Fibroblast of upper back skin (primary cell): ENCODE results near the gene AFAP1.

ENCODE experiments used
- DNase-seq: peaks from one replicate; pipeline ENCODE4 v3.0.0-alpha.2; 2013

The AFAP1 gene

DNA sequence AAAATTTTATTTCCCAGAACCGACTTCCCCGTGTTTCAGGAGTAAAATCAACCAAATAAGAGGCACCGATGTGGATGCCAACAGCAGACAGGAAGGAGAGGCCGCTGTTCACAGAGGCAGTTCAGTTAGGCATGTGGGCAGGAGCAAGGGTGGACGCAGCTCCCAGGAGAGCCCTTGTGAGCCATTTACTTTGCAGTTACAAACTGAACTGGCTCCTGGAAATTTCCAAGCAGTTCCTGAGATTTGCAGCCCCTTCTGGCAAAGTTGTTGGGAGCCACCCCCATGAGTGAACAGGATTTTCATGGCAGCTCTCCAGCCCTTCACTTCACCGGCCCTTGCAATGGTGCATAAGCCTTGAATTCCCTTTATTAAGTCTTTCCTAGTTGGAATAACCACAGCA, 189.1 kb downstream of the AFAP1 start:
- DNase-seq = no peak

DNA sequence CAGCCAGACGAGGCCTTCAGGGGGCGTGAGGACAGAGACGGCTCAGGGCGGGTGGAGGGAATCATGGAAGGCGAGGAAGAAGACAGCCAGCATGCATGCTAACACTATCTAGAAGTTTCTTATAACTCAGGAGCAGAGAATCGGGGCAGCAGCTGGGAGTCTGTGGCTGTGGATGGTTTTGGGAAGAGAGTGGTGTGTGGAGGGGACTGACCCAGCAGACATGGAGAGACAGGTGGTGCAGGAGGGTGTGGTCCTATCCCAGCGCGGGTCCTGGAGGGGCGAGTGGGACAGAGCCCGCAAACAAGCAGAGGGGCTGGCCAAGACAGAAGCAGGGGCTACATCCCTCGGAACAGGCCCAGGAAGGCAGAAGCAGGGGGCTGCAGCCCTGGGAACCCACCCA, 192.1 kb downstream of the AFAP1 start:
- DNase-seq = no peak

DNA sequence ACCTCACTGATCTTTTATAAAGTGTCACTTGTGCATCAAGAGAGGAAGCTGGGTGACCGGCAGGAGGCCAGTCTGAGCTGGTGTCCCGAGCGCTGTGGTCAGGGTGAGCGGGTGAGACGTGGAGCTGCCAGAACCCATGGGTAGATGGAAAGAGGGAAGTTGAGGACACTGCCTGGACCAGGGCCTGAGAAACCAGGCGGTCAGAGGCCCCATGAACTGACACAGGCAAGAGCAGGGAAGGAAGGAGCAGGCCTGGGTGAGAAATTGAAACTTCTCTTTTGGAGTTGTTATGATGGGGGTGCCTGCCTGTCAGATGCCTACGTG, 192.6 kb downstream of the AFAP1 start:
- no peak for DNase-seq

DNA sequence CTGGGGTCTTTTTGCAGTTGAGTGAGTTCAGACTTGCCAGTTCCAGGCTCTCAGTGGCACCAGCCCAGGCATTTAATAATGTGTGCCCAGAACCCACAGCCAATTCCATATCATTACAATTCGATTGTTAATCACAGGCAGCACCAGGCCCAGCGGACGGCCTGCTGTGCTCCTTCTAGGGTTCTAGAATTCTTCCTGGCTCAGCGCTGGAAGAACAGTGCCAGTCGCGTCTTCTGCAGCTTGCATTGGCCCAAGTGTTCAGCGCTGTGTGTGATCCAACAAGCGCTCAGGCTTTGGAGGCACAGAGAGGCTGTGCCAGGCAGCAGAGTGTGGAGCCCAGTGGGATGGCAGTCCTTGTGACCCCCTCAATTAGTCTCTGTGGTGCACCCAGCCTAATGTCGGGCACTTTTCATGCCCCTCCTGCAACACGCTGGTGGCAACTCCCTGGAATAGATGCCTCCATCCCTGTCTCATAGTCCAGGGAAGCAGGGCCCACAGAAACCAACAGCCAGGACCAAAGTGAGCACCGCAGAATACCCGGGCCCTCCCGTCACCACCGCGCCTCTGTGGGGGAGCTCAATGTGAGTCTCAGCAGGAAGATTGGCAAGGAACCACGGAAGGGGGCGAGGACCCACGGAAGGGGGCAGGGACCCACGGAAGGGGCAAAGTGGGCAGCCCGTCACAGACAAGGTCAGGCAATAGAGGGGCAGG, 193.2 kb downstream of the AFAP1 start:
- DNase-seq = no peak

DNA sequence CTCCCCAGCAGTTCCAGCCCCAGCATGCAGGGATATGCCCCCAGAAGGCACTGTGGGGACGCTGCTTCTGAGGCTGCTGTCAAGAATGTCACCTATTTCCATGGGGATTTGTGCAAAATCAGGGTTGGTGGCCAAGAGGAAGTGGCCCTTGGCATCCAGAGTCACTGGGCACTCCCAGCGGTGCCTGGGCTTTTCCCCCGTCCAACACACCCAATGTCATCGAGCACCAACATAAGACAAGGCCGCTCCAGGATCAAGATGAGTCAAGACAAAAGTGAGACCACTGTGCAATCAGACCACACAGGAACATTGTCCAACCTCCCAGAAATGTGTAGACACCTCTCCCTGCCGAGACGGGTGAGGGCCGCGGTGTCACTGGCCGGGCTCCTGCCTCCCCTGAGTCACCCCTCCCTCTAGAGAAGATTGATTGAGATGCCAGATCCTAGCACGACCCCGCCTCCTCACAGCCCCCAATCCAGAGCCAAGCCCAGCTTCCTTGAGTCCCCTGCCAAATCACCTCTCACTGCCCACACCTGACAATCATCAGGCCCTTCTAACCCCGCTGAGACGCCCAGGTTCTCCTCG, 194.3 kb downstream of the AFAP1 start:
- DNase-seq = no peak

DNA sequence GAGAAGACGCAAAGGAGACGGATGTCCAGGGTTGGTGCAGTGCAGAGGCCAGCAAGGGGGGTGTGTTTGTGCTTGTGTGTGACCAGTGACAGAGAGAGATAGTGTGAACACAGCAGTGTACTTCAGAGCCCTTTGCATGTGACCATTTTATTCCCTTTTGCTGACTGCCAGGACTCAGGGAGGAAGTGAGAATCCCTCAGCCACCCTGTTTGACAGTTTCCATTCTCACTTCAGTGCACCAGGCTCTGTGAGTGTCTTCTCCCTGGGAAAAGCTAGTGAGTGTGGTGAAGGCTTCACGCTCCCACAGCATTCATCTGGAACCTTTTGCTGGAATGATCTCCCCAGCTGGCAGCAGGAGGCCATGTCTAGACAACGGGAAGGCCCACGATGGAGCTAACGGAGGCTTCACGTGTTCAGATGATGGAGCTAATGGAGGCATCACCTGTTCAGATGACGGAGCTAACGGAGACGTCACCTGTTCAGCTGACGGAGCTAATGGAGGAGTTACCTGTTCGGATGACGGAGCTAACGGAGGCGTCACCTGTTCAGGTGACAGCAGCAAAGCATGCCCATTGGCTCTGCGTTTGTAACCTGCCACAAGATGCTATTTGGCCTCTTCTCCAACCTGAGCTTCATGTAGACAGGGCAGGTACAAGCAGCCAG, 195.4 kb downstream of the AFAP1 start:
- DNase-seq = no peak

DNA sequence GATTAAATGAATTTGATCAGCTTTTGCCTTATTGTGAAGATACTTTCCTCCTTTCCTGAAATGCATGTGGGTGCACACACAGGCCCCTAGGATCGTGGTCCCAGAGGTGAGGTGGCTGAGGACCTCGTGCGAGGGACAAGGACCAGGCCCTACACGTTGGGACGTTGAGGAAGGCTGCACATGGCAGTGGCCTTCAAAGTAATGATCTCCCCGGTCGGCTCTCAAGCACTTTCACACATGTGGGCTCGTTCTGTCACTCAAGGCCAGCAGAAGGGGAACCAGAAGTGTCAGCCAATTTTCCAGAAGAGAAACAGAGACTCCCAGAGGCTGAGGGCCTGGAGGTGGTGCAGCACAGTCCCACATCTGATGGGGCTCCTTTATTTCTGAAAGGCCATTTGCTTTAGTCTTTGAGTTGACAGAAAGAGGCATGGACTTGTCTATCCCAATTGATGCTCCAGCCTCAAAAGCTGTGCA, 196.8 kb downstream of the AFAP1 start:
- DNase-seq = no peak

DNA sequence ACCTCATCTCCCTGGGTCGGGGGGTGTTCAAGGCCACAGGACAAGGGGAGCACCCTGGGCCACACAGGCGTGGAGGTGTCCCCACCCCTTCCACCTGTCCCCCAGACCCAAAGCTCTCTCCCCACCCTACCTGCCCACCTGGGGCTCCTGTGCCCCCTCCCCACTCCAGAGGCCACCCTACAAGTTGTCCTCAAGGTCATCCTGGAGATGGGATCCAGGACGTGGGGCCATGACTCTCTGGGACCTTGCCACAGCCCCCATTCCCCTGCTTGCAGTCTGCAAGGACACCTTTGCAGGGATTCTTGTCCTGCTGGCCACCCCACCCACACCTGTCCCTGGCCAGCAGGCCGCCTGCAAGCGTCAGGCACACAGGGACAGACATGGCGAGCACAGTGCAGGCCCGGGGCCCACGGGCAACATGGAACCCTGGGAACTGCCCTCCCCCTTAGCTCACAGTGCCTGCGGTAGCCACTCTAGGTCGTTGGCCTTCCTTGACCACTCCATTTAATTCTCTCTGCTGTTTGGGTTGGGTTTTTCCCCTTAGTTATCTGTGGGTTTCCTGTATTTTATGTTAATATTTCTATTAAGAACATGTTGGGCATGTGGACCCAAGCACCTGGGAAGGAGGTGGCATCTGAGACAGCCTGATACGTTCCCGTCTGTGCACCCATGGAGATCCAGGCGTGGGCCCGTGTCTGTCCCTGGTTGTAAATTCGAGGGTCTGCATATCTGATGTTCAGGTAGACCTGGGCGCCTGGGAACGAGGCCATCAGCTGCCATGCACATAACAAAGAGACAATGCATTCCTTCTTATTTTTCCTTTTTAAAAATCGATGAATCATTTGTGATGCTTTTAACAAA, 197.5 kb downstream of the AFAP1 start:
- DNase-seq = no peak

DNA sequence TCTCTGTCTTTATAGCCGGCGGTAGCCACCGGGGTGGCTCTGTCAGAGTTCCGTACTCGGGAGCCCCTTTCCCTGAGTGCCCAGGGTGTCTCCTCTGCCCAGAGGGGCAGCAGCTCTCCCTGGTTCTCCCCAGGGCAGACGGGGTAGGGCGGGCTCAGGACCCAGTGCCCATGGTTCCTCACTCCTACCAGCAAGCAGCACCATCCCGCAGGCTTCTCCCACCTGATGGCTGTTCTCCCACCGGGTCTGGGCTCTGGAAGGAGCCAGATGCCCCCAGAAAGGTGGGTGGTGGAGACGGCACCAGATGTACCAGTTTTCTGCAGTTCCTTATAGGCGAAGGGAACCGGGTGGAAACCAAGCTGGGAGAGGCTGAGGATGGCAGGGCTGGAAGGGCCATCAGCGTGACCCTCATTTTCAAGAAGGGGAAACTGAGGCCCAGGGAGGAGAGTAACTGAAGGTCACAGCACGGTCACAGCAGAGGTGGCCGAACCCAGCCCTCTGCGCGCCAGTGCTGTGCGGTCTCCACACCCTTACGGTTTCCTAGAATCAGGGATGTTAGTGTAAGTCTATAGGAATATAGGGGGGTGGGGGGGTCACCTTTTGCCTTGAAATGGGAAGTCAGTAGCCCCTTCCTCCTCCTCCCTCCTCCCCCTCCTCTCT, 198.7 kb downstream of the AFAP1 start:
- no peak for DNase-seq

DNA sequence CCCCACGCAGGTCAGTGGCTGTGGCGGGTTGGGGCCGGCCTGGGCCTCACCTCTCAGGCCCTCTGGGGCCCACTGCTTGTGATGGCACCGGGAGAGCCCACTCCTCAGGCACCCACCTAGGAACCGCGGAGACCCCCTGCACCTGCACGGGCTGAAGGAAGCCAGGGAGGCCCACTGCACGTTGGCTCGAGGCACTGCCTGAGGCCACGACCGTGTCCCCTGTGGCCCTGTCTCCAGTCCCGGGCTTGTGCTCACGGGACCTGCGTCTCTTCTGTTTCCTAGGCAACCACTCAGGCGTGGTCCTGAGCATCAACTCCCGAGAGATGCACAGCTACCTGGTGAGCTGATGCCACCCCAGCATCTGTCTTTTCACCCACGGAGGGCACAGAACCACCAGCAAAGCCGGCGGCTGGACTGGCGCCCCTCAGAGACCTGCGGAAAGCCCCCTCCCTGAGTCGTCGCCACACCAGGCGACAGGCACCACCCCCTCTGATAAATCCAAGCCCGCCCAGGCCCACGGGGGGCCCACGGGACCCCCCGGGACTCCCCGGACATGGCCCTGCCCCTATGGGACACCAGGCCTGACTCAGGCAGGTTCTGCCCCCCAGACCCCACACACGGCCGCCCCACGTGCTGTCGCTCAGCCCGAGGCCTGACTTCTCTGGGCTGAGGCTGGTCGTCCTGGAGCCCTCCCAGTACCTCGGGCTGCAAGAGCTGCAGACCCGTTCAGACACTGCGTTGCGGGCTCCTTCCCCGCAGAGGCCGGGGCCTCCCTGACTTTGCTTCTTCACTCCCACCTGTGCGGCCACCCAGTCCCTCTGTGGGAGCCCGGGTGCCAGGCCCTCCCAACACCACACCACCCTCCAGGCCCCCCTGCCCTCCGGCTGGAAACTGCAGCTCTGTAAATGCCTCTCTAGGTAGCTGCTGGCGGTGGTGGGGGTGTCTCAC, 199.5 kb downstream of the AFAP1 start:
- DNase-seq = no peak

DNA sequence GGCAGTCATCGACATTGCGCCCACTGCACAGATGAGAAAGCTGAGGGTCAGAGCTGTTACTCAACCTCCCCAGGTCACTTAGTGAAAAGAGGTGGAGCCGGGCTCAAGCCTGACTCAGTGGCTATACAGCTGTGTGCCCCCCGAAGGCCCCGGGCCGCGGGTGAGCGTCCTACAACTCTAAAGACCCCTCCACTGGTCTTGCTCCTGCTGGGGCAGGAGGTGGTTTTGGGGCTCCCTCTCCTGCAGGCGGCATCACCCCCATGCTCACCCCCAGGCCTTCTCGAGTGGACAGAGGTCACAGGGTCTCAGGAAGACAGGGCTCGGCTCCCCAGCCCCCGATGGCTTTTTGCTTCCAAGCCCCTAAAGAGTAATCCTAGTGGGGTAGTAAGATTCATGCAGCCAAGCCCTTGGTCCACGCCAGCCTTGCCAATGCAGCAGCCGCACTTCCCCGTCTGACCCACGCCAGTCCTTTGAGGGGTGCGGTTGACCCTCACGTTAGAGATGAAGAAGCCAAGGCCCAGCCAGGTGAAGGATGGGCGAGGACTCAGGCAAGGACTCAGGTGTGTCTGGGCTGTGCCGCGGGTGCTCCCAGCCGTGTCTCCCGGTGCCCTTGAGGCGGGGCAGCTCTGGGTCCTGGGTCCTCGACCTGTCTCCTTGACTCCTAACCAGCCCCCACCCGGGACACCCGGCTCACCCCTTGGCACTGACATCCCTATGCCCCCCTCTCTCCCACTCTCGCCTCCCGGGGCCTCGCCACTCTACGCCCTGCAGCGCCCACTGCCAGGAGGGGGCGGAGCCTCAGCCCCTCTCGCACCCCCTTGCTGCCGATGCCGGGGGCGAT, 200.4 kb downstream of the AFAP1 start:
- DNase-seq = no peak

DNA sequence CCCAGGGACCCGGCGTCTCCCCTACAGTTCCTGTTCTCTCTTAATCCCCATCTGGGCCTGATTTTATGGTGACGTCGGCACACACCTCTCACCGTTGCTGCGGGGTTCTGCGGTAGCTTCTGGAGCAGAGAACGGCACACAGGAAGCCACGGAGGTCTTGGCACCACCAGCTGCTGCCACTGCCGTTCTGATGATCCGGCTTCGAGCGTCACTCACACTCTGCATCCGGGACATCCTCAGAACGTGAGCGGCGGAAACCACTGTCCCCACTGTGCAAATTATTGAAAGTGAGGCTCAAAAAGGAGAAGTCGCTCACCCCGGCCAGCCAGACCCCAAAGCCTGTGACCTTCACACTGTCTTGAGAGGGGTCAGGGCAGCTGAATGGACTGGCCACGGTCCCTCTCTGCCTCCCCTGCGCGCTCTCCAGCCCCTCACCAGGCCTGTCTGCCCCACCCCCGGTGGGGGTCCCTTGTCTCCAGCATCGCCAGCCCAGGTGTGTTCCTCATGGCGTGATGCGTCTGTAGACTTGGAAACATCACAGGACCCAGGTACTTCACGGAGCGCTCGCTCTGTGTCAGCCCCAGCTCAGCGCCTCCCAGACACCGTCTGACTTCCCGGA, 201.1 kb downstream of the AFAP1 start:
- DNase-seq = no peak

DNA sequence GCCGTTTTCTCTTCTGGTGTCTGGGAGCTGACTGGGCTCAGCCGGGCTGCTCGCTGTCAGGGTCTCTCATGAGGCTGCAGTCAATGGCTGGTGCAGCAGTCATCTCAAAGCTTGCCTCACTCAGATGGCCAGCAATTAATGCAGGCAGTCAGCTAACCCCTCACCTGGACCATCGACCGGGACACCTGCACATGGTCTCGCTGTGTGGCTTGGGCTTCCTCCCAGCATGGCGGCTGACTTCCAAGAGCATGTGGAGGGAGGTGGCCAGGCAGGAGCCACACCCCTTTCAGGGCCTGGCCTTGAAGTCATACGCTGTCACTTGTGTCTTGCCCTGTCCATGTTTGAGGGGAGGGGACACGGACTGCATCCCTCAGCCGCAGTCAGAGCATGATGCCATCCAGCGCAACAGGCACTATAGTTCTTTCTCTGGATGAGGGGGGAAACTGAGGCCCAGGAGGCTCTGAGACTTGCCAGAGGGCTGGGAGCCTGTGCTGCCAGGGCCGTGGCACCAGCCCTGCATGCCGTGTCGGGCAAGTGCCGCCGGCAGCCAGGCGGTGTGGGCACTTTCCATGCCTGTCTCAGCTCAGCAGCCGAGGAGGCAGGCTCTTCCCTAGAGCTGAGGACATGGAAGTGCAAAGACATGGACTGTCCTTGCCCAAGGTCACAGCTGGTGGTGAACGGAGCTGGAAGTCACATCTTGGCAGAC, 201.8 kb downstream of the AFAP1 start:
- no peak for DNase-seq

DNA sequence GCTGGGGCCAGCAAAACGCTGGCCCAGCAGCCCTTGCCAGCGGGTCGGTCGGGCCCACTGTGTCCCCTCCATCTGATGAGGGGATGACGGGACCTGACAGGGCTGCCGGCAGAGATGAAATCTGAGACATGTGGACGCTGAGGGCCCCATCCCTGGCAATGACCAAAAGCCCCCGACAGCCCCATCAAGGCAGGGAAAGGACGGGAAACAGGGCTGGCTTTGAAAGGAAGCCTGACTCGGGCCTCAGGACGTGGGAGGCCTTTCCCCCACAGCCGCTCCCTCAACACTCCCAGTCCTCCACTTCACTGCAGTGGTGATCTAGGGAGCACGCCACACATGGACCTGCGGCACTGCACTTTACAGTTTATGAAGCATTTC, 202.4 kb downstream of the AFAP1 start:
- no peak for DNase-seq

DNA sequence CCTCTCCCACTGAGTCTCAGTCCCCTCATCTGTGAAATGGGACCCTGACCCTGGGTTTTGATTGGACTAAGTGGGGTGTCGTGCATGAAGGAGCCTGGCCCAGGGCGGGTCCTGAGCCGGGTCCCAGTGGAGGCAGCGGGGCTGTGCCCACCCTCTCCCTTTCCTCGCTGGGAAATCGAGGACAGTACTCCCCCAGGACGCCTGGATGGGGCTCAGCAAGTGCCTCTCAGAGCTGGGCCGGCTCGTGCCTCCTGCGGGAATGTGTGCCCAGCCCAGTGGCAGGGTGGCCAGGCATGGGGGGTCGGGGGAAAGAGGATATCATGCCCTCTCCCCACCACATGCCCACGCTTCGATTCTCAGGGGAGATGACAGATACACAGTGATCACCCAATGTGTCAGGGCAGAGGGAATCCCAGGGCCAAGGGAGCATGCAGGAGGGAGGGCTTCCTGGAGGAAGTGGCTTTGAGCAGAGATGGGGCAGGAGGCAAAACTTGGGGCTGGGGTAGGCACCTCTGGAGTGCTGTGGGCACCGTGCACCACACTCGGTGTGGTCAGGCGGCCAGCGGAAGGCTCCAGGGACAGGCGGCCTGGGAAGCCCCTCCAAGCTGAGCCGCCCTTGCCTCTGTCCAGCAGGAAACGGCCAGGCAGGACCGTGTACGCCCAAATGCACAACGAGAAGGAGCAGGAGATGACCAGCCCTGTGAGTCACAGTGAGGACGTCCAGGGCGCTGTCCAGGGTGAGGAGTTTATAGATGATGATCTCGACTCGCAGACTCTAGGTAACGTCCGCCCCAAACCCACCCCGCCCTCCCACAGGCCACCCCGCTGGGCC, 203.0 kb downstream of the AFAP1 start:
- DNase-seq = no peak

DNA sequence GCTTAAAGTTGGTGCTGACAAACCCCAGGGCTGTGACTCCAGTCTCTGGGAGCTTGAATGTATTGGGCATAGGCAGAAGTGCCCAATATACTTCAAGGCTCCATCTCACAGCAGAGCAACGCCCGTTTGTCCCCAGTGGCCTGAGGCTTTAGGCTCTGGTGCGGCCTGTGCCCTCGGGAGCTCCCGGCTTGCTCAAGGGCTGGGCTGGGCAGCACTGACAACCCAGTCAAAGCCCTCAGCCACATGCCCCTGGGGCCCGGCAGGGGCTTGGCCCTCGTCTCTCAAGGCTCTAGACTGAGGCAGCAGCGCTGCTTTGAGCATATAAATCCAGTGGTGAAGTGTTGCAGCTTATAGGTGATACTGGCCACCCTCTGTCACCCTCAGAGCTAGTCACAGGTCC, 203.7 kb downstream of the AFAP1 start:
- no peak for DNase-seq

DNA sequence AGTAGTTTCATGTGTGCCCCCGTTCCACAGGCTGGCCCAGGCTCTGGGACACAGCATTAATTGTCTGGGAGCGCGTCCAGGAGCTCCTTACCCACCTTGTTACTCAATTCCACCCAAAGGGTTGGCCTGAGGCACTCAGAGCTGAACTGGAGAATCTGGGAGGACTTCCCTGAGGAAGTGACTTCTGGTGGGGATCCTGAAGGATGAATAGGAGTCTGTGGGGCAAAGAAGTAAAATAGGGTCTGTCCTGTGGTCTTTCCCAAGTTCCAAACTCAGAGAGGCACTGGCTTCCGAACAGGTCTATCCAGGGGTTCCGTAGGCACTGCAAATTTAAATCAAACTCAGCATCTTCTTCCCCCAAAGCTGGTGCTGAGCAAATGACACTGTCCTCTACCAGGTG, 204.3 kb downstream of the AFAP1 start:
- DNase-seq = no peak

DNA sequence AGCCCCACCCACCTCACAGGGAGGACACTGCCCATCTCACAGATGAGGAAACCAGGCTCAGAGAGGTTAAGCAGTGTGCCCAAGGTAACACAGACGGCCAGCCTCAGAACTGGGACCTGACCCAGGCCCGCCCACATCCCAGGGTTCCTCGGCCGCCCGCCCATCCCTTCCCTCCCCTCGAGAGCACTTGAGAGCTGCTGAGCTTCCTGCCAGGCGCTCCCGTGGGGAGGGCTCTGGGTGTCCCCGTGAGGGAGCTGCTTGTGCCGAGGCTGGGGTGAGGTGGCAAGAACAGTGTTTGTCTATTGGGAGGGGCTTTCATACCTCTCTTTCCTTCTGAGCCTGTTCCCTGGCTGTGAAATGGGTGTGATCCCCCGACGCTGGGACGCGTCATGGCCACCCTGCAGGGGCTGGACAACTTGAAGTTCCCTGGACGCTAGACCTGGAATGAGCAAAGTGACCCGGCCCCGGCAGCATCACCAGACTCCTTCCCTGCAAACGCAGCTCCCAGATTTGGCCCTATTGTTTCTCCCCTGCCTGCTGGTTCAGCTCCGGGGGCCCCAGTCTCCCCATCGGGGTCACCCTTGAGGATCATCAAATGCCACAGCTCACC, 204.9 kb downstream of the AFAP1 start:
- DNase-seq = no peak
